Medulla oblongata (tissue), 1 donor: Measurements from ENCODE around the gene CHAC1.

ENCODE experiments used
- DNase-seq: peaks from one replicate; pipeline ENCODE4 v3.0.0-alpha.2; 2015; ENCODE audit errors: extremely low spot score

The CHAC1 gene

GRCh38 chr15:40923551-40923950, 29.7 kb upstream of the CHAC1 start:
- no peak for DNase-seq

GRCh38 chr15:40925495-40925862, 27.8 kb upstream of the CHAC1 start:
- DNase-seq, result no peak

GRCh38 chr15:40925863-40926658, 27.2 kb upstream of the CHAC1 start:
- DNase-seq, result no peak

DNA sequence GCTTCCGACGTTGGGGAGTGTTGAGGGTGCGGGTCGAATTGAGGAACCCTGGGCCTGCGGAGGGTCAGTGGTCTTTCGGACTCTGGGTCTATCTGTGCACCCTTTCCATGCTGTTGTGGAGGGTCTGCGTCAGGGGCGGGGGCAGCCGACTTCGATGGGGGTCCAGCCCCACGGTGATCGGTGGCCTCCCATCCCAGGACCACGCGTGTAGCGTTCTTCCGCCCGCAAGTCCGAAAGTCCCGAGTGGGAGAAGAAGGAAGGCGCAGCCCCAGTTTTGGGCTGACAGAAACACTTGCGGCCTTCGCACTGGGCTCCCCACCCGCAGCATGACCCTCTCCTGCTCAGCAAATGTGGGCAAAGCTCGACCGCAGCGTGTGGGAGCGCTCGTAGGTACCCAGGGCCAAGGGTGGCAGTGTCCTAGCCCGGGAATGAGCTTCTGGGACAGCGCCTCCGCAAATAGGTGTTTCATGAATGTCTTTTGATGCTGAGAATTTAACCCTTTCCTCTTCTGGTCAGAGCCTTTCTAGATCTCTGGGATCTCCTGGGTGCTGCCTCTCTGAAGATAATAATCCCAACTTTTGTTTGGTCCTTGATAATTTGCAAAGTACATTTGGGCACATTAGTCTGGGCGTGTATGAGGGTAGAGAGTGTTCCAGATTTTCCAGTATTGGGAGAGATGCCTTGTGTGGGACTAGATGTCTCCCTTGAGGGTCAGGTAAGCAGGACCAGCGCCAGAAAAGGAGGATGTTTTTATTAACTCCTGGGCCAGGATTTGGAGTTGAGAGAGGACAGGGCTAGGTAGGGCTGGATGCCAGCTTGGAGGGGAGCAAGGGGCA, 26.4 kb upstream of the CHAC1 start:
- no peak for DNase-seq

DNA sequence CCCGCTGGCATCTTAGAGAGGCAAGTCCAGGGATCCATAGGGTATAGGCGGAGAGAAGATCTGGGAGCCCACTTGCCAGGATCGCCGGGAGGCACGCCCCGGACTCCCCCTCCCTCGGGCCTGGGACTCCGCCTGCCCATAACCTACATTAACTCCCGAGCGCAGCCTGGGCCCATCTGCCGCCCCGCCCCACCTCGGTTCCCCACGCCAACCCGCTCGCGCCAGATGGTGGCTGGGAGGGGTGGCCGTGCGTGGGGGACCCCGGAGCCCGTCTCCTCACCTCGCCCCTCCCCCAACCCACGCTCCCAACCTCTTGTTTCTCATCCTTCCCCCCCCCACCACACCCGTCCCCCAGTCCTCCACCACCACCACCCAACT, 25.8 kb upstream of the CHAC1 start:
- no peak for DNase-seq

GRCh38 chr15:40927873-40928806, 25.1 kb upstream of the CHAC1 start:
- DNase-seq, result no peak

DNA sequence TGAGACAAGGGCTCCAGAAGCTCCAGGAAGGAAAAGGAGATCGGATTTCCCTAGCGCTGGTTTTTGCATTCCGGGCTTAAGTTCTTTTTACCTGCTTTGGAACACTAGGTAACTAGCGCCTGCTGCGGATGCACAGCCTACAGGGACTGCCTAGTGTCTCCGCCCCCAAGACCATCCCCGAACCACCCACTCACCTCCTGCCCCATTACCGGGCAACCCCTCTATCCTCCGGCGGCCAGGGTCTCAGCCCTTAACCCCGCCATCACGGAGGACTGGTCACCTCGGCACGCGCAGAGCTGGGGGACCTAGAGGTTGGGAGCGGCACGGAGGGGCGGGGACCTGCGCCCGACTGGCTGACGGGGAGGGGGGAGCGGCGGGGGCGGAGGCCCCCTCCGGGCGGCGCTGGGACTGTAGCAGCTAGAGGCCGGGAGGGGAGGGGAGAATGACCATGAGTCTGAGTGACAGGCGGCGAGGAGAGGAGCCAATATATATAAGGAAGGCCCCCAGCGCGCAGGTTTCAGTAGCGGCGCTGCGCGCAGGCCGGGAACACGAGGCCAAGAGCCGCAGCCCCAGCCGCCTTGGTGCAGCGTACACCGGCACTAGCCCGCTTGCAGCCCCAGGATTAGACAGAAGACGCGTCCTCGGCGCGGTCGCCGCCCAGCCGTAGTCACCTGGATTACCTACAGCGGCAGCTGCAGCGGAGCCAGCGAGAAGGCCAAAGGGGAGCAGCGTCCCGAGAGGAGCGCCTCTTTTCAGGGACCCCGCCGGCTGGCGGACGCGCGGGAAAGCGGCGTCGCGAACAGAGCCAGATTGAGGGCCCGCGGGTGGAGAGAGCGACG, 24.2 kb upstream of the CHAC1 start, which contains the start of gene DLL4:
DLL4 (plus strand) TSS at position 520 of the 839 bp plus-strand sequence. CDS start 329 bp downstream, outside the sequence.
- no peak for DNase-seq

DNA sequence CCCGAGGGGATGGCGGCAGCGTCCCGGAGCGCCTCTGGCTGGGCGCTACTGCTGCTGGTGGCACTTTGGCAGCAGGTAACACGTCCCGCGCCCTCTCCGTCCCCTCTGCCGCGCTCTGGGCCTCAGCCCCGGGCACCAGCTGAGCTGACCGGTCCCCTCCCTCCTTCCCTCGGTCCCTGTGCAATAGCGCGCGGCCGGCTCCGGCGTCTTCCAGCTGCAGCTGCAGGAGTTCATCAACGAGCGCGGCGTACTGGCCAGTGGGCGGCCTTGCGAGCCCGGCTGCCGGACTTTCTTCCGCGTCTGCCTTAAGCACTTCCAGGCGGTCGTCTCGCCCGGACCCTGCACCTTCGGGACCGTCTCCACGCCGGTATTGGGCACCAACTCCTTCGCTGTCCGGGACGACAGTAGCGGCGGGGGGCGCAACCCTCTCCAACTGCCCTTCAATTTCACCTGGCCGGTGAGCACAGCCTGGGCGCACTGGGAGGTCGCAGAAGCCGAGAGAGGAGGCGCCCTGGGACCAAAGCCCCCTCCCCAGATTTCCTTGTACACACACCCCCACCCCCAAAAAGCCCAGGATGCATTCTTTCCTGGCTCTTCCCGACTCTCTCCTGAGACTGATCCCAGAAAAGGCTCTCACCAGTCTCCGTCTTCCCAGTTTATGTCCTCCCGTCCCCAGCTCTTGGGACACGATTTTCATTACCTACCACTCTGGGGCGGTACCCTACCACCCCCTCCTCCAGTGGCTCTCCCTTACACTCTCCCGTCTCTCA, 23.4 kb upstream of the CHAC1 start:
- no peak for DNase-seq

DNA sequence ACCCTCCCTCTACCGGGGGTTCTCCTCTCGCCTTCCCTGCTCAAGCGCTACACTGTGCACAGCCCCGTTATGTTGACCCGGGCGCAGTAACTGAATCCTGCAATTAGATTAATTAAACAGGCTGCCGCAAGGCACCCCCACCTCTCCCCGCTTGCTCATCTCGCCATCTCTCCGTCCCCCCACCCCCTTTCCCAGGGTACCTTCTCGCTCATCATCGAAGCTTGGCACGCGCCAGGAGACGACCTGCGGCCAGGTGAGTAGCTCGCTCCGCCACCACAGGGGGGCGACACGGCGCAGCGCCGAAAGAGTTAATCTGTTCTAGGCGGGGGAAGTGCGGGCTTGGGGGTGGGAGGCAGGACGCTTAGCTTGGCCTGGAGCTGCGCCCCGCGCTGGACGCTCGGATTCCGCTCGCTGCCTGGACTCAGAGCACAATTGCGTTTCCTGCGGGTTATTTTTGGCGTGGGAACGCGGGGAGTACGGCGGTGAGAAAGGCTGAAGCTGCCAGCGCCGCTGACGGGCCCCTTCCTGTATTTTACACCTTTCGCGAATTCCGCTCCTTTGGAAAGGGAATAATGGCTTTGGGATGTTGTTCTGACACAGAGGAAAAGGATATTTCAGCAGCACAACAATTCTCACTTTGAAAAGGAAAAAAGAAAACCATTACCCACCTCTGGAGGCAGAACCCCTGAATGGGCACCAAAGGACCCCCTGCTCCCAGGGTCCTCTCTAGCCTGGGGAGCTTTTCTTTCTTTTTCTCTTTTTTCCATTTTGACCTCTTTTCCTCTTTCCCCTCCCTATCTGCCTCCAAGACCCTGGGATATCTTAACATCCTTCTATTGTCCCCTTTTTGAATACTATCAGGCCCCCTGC, 22.6 kb upstream of the CHAC1 start:
- no peak for DNase-seq

DNA sequence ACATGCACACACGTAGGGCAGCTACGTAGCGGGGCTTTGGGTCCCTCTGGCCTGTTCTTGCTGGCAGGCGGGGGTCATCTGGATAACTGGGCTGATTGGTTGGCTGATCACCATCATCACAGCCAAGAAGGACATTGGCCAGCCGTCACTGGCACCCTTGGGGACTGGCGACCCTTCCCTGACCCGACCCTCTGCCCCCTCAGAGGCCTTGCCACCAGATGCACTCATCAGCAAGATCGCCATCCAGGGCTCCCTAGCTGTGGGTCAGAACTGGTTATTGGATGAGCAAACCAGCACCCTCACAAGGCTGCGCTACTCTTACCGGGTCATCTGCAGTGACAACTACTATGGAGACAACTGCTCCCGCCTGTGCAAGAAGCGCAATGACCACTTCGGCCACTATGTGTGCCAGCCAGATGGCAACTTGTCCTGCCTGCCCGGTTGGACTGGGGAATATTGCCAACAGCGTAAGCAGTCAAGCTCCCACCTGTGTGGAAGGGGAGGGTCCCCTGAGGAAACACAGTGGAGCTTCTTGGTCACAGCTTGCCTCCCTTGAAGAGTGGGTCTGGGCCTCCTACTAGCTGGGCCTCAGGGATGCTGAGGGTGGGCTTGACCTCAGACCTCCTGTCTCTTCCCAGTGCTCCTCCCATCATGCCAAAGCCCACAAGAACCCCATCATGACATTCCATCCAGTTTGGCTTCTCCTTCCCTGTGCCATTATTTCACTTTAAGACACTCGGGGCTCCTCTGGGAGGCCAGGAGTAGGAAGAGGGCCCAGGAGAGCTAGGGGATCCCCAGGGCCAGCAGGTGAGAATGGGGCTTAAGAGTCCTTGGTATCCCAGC, 21.8 kb upstream of the CHAC1 start:
- DNase-seq, result no peak

GRCh38 chr15:40932156-40932555, 21.1 kb upstream of the CHAC1 start:
- DNase-seq, result no peak

- no peak for DNase-seq
These were observed 20.4 kb upstream of the CHAC1 start for GRCh38 chr15:40932649-40933516.

DNA sequence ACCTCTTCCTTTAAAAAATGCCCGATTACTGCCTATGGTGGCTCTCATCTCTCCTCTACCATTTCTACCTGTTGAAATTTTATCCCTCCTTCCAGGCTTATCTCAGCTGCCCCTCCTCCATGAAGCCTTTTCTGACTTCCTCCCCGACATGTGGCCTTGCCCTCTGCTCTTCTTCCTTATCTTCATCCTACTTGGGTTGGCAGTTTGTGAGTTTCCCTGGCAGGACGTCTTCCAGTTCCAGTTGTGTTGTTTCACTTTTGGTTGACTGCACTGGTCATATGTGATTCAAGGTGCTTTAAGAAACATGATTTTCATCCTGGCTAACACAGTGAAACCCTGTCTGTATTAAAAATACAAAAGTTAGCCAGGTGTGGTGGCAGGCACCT, 19.8 kb upstream of the CHAC1 start:
- DNase-seq, result no peak

GRCh38 chr15:40934457-40934856, 18.8 kb upstream of the CHAC1 start:
- DNase-seq, result no peak

DNA sequence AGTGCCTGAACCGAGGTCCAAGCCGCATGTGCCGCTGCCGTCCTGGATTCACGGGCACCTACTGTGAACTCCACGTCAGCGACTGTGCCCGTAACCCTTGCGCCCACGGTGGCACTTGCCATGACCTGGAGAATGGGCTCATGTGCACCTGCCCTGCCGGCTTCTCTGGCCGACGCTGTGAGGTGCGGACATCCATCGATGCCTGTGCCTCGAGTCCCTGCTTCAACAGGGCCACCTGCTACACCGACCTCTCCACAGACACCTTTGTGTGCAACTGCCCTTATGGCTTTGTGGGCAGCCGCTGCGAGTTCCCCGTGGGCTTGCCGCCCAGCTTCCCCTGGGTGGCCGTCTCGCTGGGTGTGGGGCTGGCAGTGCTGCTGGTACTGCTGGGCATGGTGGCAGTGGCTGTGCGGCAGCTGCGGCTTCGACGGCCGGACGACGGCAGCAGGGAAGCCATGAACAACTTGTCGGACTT, 17.0 kb upstream of the CHAC1 start:
- no peak for DNase-seq

DNA sequence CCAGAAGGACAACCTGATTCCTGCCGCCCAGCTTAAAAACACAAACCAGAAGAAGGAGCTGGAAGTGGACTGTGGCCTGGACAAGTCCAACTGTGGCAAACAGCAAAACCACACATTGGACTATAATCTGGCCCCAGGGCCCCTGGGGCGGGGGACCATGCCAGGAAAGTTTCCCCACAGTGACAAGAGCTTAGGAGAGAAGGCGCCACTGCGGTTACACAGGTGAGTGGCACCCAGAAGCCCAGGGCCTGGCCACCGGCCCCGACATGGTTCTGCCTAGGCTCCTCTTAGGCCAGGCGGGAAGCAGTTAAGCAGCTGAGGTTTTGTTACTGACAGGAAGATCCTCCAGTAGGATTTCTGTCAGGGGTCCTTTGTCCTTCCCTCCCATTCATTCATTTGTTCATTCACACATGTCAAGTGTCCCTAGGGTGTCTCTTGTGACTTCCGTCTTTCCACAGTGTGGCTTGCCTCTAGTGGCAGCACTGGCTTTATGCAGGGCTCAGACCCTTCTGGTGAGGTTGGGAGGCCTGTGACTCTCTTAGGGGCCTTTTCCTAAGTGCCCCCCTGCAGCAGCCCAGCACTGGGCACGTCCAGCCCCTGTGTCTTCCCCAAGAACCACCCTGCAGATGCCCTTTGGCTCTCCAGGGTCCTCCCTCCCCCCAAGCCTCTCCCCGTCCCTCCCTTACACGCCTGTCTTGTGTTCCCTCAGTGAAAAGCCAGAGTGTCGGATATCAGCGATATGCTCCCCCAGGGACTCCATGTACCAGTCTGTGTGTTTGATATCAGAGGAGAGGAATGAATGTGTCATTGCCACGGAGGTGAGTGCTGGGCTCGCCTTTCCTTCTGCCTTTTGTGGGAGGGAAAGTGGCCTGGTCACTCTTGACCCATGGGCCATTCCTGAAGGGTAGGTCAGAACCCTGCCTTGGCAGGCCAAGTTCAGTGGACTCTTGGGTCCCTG, 16.3 kb upstream of the CHAC1 start:
- DNase-seq, result no peak
